Natural killer cell (primary cell): Measurements from ENCODE around the gene POU5F2. TPM values are rescaled to one million over a fixed set of nuclear protein-coding genes. Genes with fewer than 3 reads are reported as not detected.

ENCODE experiments used
- ATAC-seq, 3 donors: fragments of 150-1000 bp in 2 of 3; fragments of 200-7000 bp in 1 of 3; cut with Tn5 transposase; 1 replicate in 1 of 3; 2 replicates in 2 of 3; pipeline ENCODE4 v1.10.0; 2021; ENCODE audit warnings: mild to moderate bottlenecking in 2 of 3, moderate library complexity in 2 of 3
- DNase-seq, 2 donors: peaks; one replicate each; pipeline versions ENCODE4 v3.0.0 to v3.0.0-alpha.2; 2013 to 2021; ENCODE audit warnings: mixed read lengths in 1 of 2
- H3K27ac ChIP-seq: one replicate; pipeline ENCODE4 v1.5.1; 2013; ENCODE audit warnings: mild to moderate bottlenecking, low read length
- H3K27me3 ChIP-seq: one replicate; pipeline ENCODE4 v1.6.1; 2013; ENCODE audit warnings: low read length; ENCODE audit not compliant: control insufficient read depth, insufficient read depth
- H3K36me3 ChIP-seq: one replicate; pipeline ENCODE4 v1.6.1; 2013; ENCODE audit warnings: low read length; ENCODE audit not compliant: control insufficient read depth, insufficient read depth
- H3K4me1 ChIP-seq: one replicate; pipeline ENCODE4 v1.6.1; 2013; ENCODE audit warnings: low read length; ENCODE audit not compliant: control insufficient read depth, insufficient read depth
- H3K4me3 ChIP-seq: one replicate; pipeline ENCODE4 v1.5.1; 2013; ENCODE audit warnings: low read length
- H3K9me3 ChIP-seq: one replicate; pipeline ENCODE4 v1.6.1; 2013; ENCODE audit warnings: low read length; ENCODE audit not compliant: control insufficient read depth, insufficient read depth
- H3K27ac Mint-ChIP-seq, 2 donors: one replicate each; pipeline ENCODE4 v1.8.0; 2022; ENCODE audit warnings: mild to moderate bottlenecking in 2 of 2, mixed read lengths in 2 of 2, moderate library complexity in 1 of 2
- H3K27me3 Mint-ChIP-seq, 2 donors: one replicate each; pipeline ENCODE4 v1.8.0; 2022; ENCODE audit warnings: low read depth in 2 of 2, mixed read lengths in 2 of 2
- H3K36me3 Mint-ChIP-seq: one replicate; pipeline ENCODE4 v1.8.0; 2022; ENCODE audit warnings: mixed read lengths
- H3K4me1 Mint-ChIP-seq, 2 donors: one replicate each; pipeline ENCODE4 v1.8.0; 2022; ENCODE audit warnings: mixed read lengths in 2 of 2
- H3K4me3 Mint-ChIP-seq: one replicate; pipeline ENCODE4 v1.8.0; 2022; ENCODE audit warnings: mild to moderate bottlenecking, moderate library complexity, mixed read lengths
- H3K9me3 Mint-ChIP-seq, 2 donors: one replicate each; pipeline ENCODE4 v1.8.0; 2022; ENCODE audit warnings: mixed read lengths in 2 of 2
- CTCF ChIP-seq: fragments of 200-600 bp; IDR thresholded peaks from one replicate; pipeline ENCODE4 v1.8.0; 2022; ENCODE audit warnings: antibody characterized with exemption
- WGBS: methylation state at CpG from one replicate; pipeline ENCODE4 v1.1.7; 2013; ENCODE audit warnings: missing lambda C conversion rate; ENCODE audit not compliant: insufficient coverage; 5-methylcytosine and 5-hydroxymethylcytosine counted together
- intact Hi-C: fragments of 100-400 bp; cut with micrococcal nuclease; formaldehyde crosslinking; loops from one replicate; pipeline ENCODE4 v1.14.2; 2022
- total RNA-seq, 4 donors: library from RNA; stranded (reverse); fragments of 120-200 nt in 1 of 4; gene quantifications; one replicate each; pipeline versions ENCODE4 v1.2.3 to v1.2.4, GENCODE V29; 2013 to 2022

Gene POU5F2
- total RNA-seq, 3 donors from 2014 or later (not counting 1 experiment from before 2014, with no cell fraction given), result 4.4 to 7.1 (median 6.3) TPM

GRCh38 chr5:93787598-93787997 lies 46.2 kb upstream of the POU5F2 start:
- no CpG with 5 or more reads among the region's 1 CpG for WGBS
- Mint-ChIP-seq H3K27me3 (no peaks in the 10 kb centered on the region), H3K36me3 (no peaks in the 10 kb centered on the region), H3K4me1 (peaks cover 9 to 10% of the 10 kb centered on the region in 2 donors), H3K27ac (no peak overlapping the region), H3K4me3 (no peak overlapping the region), H3K9me3 (no peaks in the 10 kb centered on the region)
- no peak for TF ChIP-seq CTCF
- no peak overlapping the region for H3K4me3 ChIP-seq
- H3K27me3 ChIP-seq, result no peaks in the 10 kb centered on the region
- no peaks in the 10 kb centered on the region for H3K4me1 ChIP-seq
- no peak for ATAC-seq
- no peak for DNase-seq
- no peaks in the 10 kb centered on the region for H3K36me3 ChIP-seq
- no peaks in the 10 kb centered on the region for H3K9me3 ChIP-seq
- intact Hi-C loops, result no loop called here
- H3K27ac ChIP-seq, result no peak overlapping the region

- ATAC-seq (no peak), DNase-seq (no peak)
- WGBS, result 94% methylated on average over 2 of the region's 2 CpGs
- Histone ChIP-seq H3K4me3 (no peak overlapping the region), H3K4me1 (no peaks in the 10 kb centered on the region), H3K27me3 (no peaks in the 10 kb centered on the region), H3K36me3 (peaks cover 1% of the 10 kb centered on the region), H3K9me3 (no peaks in the 10 kb centered on the region), H3K27ac (no peak overlapping the region)
- Mint-ChIP-seq H3K27me3 (no peaks in the 10 kb centered on the region), H3K36me3 (peaks cover 7% of the 10 kb centered on the region), H3K27ac (no peak overlapping the region), H3K4me3 (no peak overlapping the region), H3K4me1 (no peaks in the 10 kb centered on the region), H3K9me3 (no peaks in the 10 kb centered on the region)
- intact Hi-C loops, result no loop called here
- TF ChIP-seq CTCF, result no peak
These were observed 44.1 kb upstream of the POU5F2 start for GRCh38 chr5:93785475-93785874.

- no peaks in the 10 kb centered on the region for H3K4me1 Mint-ChIP-seq
These were observed 41.6 kb upstream of the POU5F2 start for GRCh38 chr5:93782978-93783377.

More at GRCh38 chr5:93782978-93783377, 41.6 kb upstream of the POU5F2 start:
- peaks cover 7% of the 10 kb centered on the region for H3K36me3 Mint-ChIP-seq
- no CpG with 5 or more reads among the region's 1 CpG for WGBS
- intact Hi-C loops, result no loop called here
- Histone ChIP-seq H3K4me1 (no peaks in the 10 kb centered on the region), H3K9me3 (no peaks in the 10 kb centered on the region), H3K27ac (no peak overlapping the region), H3K36me3 (peaks cover 1% of the 10 kb centered on the region), H3K4me3 (no peak overlapping the region), H3K27me3 (no peaks in the 10 kb centered on the region)
- no peak overlapping the region for H3K27ac Mint-ChIP-seq
- no peak for TF ChIP-seq CTCF
- no peak overlapping the region for H3K4me3 Mint-ChIP-seq
- H3K27me3 Mint-ChIP-seq, result no peaks in the 10 kb centered on the region
- no peaks in the 10 kb centered on the region for H3K9me3 Mint-ChIP-seq
- no peak for DNase-seq
- no peak for ATAC-seq
